Natural killer cell (primary cell): ENCODE data around the gene FAM219B. TPM values are rescaled to one million over a fixed set of nuclear protein-coding genes. Genes with fewer than 3 reads are reported as not detected.
"Not testable (repeated sequence)": the region's sequence is repeated elsewhere in the genome, so short reads cannot be mapped to it uniquely, and the experiment has no call there.

Source experiments
- ATAC-seq, 3 donors: fragments of 150-1000 bp in 2 of 3; fragments of 200-7000 bp in 1 of 3; cut with Tn5 transposase; 1 replicate in 1 of 3; 2 replicates in 2 of 3; pipeline ENCODE4 v1.10.0; 2021; ENCODE audit warnings: mild to moderate bottlenecking in 2 of 3, moderate library complexity in 2 of 3
- DNase-seq, 2 donors: peaks; one replicate each; pipeline versions ENCODE4 v3.0.0 to v3.0.0-alpha.2; 2013 to 2021; ENCODE audit warnings: mixed read lengths in 1 of 2
- H3K27ac ChIP-seq: one replicate; pipeline ENCODE4 v1.5.1; 2013; ENCODE audit warnings: mild to moderate bottlenecking, low read length
- H3K27me3 ChIP-seq: one replicate; pipeline ENCODE4 v1.6.1; 2013; ENCODE audit warnings: low read length; ENCODE audit not compliant: control insufficient read depth, insufficient read depth
- H3K36me3 ChIP-seq: one replicate; pipeline ENCODE4 v1.6.1; 2013; ENCODE audit warnings: low read length; ENCODE audit not compliant: control insufficient read depth, insufficient read depth
- H3K4me1 ChIP-seq: one replicate; pipeline ENCODE4 v1.6.1; 2013; ENCODE audit warnings: low read length; ENCODE audit not compliant: control insufficient read depth, insufficient read depth
- H3K4me3 ChIP-seq: one replicate; pipeline ENCODE4 v1.5.1; 2013; ENCODE audit warnings: low read length
- H3K9me3 ChIP-seq: one replicate; pipeline ENCODE4 v1.6.1; 2013; ENCODE audit warnings: low read length; ENCODE audit not compliant: control insufficient read depth, insufficient read depth
- H3K27ac Mint-ChIP-seq, 2 donors: one replicate each; pipeline ENCODE4 v1.8.0; 2022; ENCODE audit warnings: mild to moderate bottlenecking in 2 of 2, mixed read lengths in 2 of 2, moderate library complexity in 1 of 2
- H3K27me3 Mint-ChIP-seq, 2 donors: one replicate each; pipeline ENCODE4 v1.8.0; 2022; ENCODE audit warnings: low read depth in 2 of 2, mixed read lengths in 2 of 2
- H3K36me3 Mint-ChIP-seq: one replicate; pipeline ENCODE4 v1.8.0; 2022; ENCODE audit warnings: mixed read lengths
- H3K4me1 Mint-ChIP-seq, 2 donors: one replicate each; pipeline ENCODE4 v1.8.0; 2022; ENCODE audit warnings: mixed read lengths in 2 of 2
- H3K4me3 Mint-ChIP-seq: one replicate; pipeline ENCODE4 v1.8.0; 2022; ENCODE audit warnings: mild to moderate bottlenecking, moderate library complexity, mixed read lengths
- H3K9me3 Mint-ChIP-seq, 2 donors: one replicate each; pipeline ENCODE4 v1.8.0; 2022; ENCODE audit warnings: mixed read lengths in 2 of 2
- CTCF ChIP-seq: fragments of 200-600 bp; IDR thresholded peaks from one replicate; pipeline ENCODE4 v1.8.0; 2022; ENCODE audit warnings: antibody characterized with exemption
- WGBS: methylation state at CpG from one replicate; pipeline ENCODE4 v1.1.7; 2013; ENCODE audit warnings: missing lambda C conversion rate; ENCODE audit not compliant: insufficient coverage; 5-methylcytosine and 5-hydroxymethylcytosine counted together
- intact Hi-C: fragments of 100-400 bp; cut with micrococcal nuclease; formaldehyde crosslinking; loops from one replicate; pipeline ENCODE4 v1.14.2; 2022
- total RNA-seq, 4 donors: library from RNA; stranded (reverse); fragments of 120-200 nt in 1 of 4; gene quantifications; one replicate each; pipeline versions ENCODE4 v1.2.3 to v1.2.4, GENCODE V29; 2013 to 2022

FAM219B gene
- total RNA-seq, 3 donors from 2014 or later (not counting 1 experiment from before 2014, with no cell fraction given): 63.5 to 107 (median 69.0) TPM

GRCh38 chr15:74928771-74929198, 22.1 kb upstream of the FAM219B start:
- TF ChIP-seq CTCF: no peak
- Histone ChIP-seq H3K4me1 (peaks cover under 1% of the 10 kb centered on the region), H3K9me3 (no peaks in the 10 kb centered on the region), H3K27ac (no peak overlapping the region), H3K27me3 (no peaks in the 10 kb centered on the region), H3K36me3 (peaks cover 38% of the 10 kb centered on the region), H3K4me3 (no peak overlapping the region)
- no peaks in the 10 kb centered on the region for H3K9me3 Mint-ChIP-seq
- no peaks in the 10 kb centered on the region for H3K36me3 Mint-ChIP-seq
- ATAC-seq (no peak), DNase-seq (no peak)
- H3K4me3 Mint-ChIP-seq: no peak overlapping the region
- H3K4me1 Mint-ChIP-seq: peaks cover 7% of the 10 kb centered on the region in 2 donors
- no peak overlapping the region for H3K27ac Mint-ChIP-seq
- 100% methylated on average over 5 of the region's 5 CpGs for WGBS
- H3K27me3 Mint-ChIP-seq: no peaks in the 10 kb centered on the region
- intact Hi-C loops: no loop called here

- Mint-ChIP-seq H3K4me1 (peaks cover 6 to 11% of the 10 kb centered on the region in 2 donors), H3K27me3 (no peaks in the 10 kb centered on the region), H3K9me3 (no peaks in the 10 kb centered on the region), H3K27ac (no peak overlapping the region), H3K4me3 (no peak overlapping the region), H3K36me3 (peaks cover 7% of the 10 kb centered on the region)
- Histone ChIP-seq H3K4me1 (peaks cover 5% of the 10 kb centered on the region), H3K36me3 (peaks cover 57% of the 10 kb centered on the region), H3K9me3 (no peaks in the 10 kb centered on the region), H3K27ac (no peak overlapping the region), H3K27me3 (no peaks in the 10 kb centered on the region), H3K4me3 (no peak overlapping the region)
- intact Hi-C loops: no loop called here
- TF ChIP-seq CTCF: no peak
- DNase-seq (no peak), ATAC-seq (no peak)
- 100% methylated on average over 2 of the region's 3 CpGs for WGBS
Observed at GRCh38 chr15:74924525-74924924, 17.9 kb upstream of the FAM219B start.

- Mint-ChIP-seq H3K36me3 (peaks cover 16% of the 10 kb centered on the region), H3K9me3 (no peaks in the 10 kb centered on the region), H3K4me1 (peaks cover 6 to 11% of the 10 kb centered on the region in 2 donors), H3K4me3 (no peak overlapping the region), H3K27me3 (no peaks in the 10 kb centered on the region), H3K27ac (peak overlapping the region in 1 of 2 donors; percentile 46)
- peaks cover 57% of the 10 kb centered on the region for H3K36me3 ChIP-seq
- H3K4me1 ChIP-seq: peaks cover 5% of the 10 kb centered on the region
- intact Hi-C loops: no loop called here
- H3K9me3 ChIP-seq: no peaks in the 10 kb centered on the region
- ATAC-seq: no peak
- 55% methylated on average over 8 of the region's 8 CpGs for WGBS
- no peak overlapping the region for H3K27ac ChIP-seq
- no peak overlapping the region for H3K4me3 ChIP-seq
- H3K27me3 ChIP-seq: no peaks in the 10 kb centered on the region
- no peak for DNase-seq
- no peak for TF ChIP-seq CTCF
Observed at GRCh38 chr15:74920456-74920855, 13.8 kb upstream of the FAM219B start.

- Mint-ChIP-seq H3K27ac (no peak overlapping the region), H3K9me3 (no peaks in the 10 kb centered on the region), H3K27me3 (no peaks in the 10 kb centered on the region), H3K4me1 (peaks cover 6 to 11% of the 10 kb centered on the region in 2 donors), H3K4me3 (no peak overlapping the region), H3K36me3 (peaks cover 16% of the 10 kb centered on the region)
- Histone ChIP-seq H3K9me3 (no peaks in the 10 kb centered on the region), H3K4me3 (no peak overlapping the region), H3K27ac (no peak overlapping the region), H3K36me3 (peaks cover 48% of the 10 kb centered on the region), H3K27me3 (no peaks in the 10 kb centered on the region), H3K4me1 (peaks cover 5% of the 10 kb centered on the region)
- WGBS: 89% methylated on average over 6 of the region's 6 CpGs
- intact Hi-C loops: no loop called here
- TF ChIP-seq CTCF: no peak
- ATAC-seq (no peak), DNase-seq (no peak)
Observed at GRCh38 chr15:74917676-74918075, 11.0 kb upstream of the FAM219B start.

GRCh38 chr15:74913799-74914198, 7.1 kb upstream of the FAM219B start:
- H3K9me3 ChIP-seq, intact Hi-C loops, H3K27me3 ChIP-seq, H3K27ac Mint-ChIP-seq, H3K27ac ChIP-seq, H3K36me3 Mint-ChIP-seq, H3K9me3 Mint-ChIP-seq, H3K4me1 ChIP-seq, H3K27me3 Mint-ChIP-seq, H3K4me1 Mint-ChIP-seq, ATAC-seq, H3K4me3 ChIP-seq, H3K4me3 Mint-ChIP-seq, DNase-seq: not testable (repeated sequence)
- H3K36me3 ChIP-seq: peaks cover 30% of the 10 kb centered on the region
- over 99% methylated on average over 8 of the region's 8 CpGs for WGBS
